Esophagus (tissue), 2 donors: ENCODE measurements around the gene POLK. TPM values are rescaled to one million over a fixed set of nuclear protein-coding genes. Genes with fewer than 3 reads are reported as not detected.
"Not testable (repeated sequence)": the region's sequence is repeated elsewhere in the genome, so short reads cannot be mapped to it uniquely, and the experiment has no call there.

ENCODE experiments used
- H3K27ac ChIP-seq, 2 donors: one replicate each; pipeline ENCODE4 v1.5.1; 2013; ENCODE audit warnings: low read depth in 2 of 2, mild to moderate bottlenecking in 2 of 2, inconsistent platforms in 1 of 2, low read length in 1 of 2, moderate library complexity in 1 of 2
- H3K27me3 ChIP-seq, 2 donors: one replicate each; pipeline ENCODE4 v1.6.1; 2013; ENCODE audit warnings: low read length in 2 of 2, control low read depth in 1 of 2, mild to moderate bottlenecking in 1 of 2; ENCODE audit not compliant: insufficient read depth in 2 of 2, control insufficient read depth in 1 of 2
- H3K36me3 ChIP-seq, 2 donors: one replicate each; pipeline ENCODE4 v1.6.1; 2013; ENCODE audit warnings: low read length in 1 of 2; ENCODE audit not compliant: control insufficient read depth in 2 of 2, insufficient read depth in 2 of 2
- H3K4me1 ChIP-seq, 2 donors: one replicate each; pipeline ENCODE4 v1.6.1; 2013; ENCODE audit warnings: low read length in 1 of 2; ENCODE audit not compliant: control insufficient read depth in 2 of 2, insufficient read depth in 2 of 2
- H3K4me3 ChIP-seq, 2 donors: one replicate each; pipeline ENCODE4 v1.5.1; 2013; ENCODE audit warnings: low read length in 2 of 2, mild to moderate bottlenecking in 2 of 2, low read depth in 1 of 2, moderate library complexity in 1 of 2
- H3K9me3 ChIP-seq, 2 donors: one replicate each; pipeline ENCODE4 v1.6.1; 2013; ENCODE audit warnings: mild to moderate bottlenecking in 2 of 2, low read depth in 1 of 2, low read length in 1 of 2, moderate library complexity in 1 of 2; ENCODE audit not compliant: control insufficient read depth in 2 of 2, insufficient read depth in 1 of 2
- WGBS, 2 donors: extraction: QIAGEN DNeasy Blood & Tissue Kit; methylation state at CpG; one replicate each; pipeline ENCODE4 v1.1.7; 2013; 5-methylcytosine and 5-hydroxymethylcytosine counted together
- polyA plus RNA-seq, 2 donors: library from polyadenylated mRNA; stranded (reverse); fragments of 200-250 nt; gene quantifications; one replicate each; pipeline ENCODE4 v1.2.3, GENCODE V29; 2013
- donor health status: healthy with polysubstance abuse.
- donor health status: Bipolar disorder and iron deficiency.

Gene POLK
- polyA plus RNA-seq, 2 donors, result 3.2 to 3.5 TPM

GRCh38 chr5:75475364-75475763 is 36.3 kb upstream of the POLK start:
- Histone ChIP-seq H3K4me3 (no peak overlapping the region), H3K27ac (no peak overlapping the region)
- WGBS, 2 donors, result 87 to 93% methylated on average over 4 of the region's 4 CpGs

GRCh38 chr5:75481024-75481423 is 30.7 kb upstream of the POLK start:
- Histone ChIP-seq H3K4me1 (no peaks in the 10 kb centered on the region), H3K36me3 (peaks cover 0 to 3% of the 10 kb centered on the region in 2 donors), H3K27ac (no peak overlapping the region), H3K27me3 (no peaks in the 10 kb centered on the region), H3K9me3 (peaks cover 0 to 3% of the 10 kb centered on the region in 2 donors), H3K4me3 (no peak overlapping the region)
- WGBS, 2 donors, result 95 to 96% methylated on average over 4 of the region's 4 CpGs

More at GRCh38 chr5:75475364-75475763, 36.3 kb upstream of the POLK start:
- H3K4me1 ChIP-seq, result no peaks in the 10 kb centered on the region
- H3K27me3 ChIP-seq, result no peaks in the 10 kb centered on the region
- H3K9me3 ChIP-seq, result no peaks in the 10 kb centered on the region
- H3K36me3 ChIP-seq, result no peaks in the 10 kb centered on the region

GRCh38 chr5:75482482-75482881 is 29.2 kb upstream of the POLK start:
- 95% methylated on average over 3 of the region's 3 CpGs for WGBS, 2 donors
- Histone ChIP-seq H3K9me3 (peaks cover 0 to 3% of the 10 kb centered on the region in 2 donors), H3K36me3 (peaks cover 0 to 3% of the 10 kb centered on the region in 2 donors), H3K27ac (no peak overlapping the region), H3K27me3 (no peaks in the 10 kb centered on the region), H3K4me3 (no peak overlapping the region), H3K4me1 (no peaks in the 10 kb centered on the region)

- H3K4me3 ChIP-seq, result no peak overlapping the region
- peaks cover 0 to 3% of the 10 kb centered on the region in 2 donors for H3K9me3 ChIP-seq
- no peak overlapping the region for H3K27ac ChIP-seq
- peaks cover 0 to 3% of the 10 kb centered on the region in 2 donors for H3K36me3 ChIP-seq
- no peaks in the 10 kb centered on the region for H3K4me1 ChIP-seq
- no peaks in the 10 kb centered on the region for H3K27me3 ChIP-seq
- 74 to 80% methylated on average over 1 of the region's 1 CpG for whole genome bisulfite sequencing, 2 donors
These were observed 27.1 kb upstream of the POLK start for GRCh38 chr5:75484605-75485004.

GRCh38 chr5:75489847-75490246 is 21.8 kb upstream of the POLK start:
- not testable (repeated sequence) for H3K9me3 ChIP-seq, H3K4me1 ChIP-seq, H3K27me3 ChIP-seq, H3K27ac ChIP-seq, H3K4me3 ChIP-seq, H3K36me3 ChIP-seq
- WGBS, 2 donors, result 97 to 98% methylated on average over 6 of the region's 6 CpGs

GRCh38 chr5:75491621-75492020 is 20.1 kb upstream of the POLK start:
- Histone ChIP-seq H3K9me3 (no peaks in the 10 kb centered on the region), H3K4me3 (no peak overlapping the region), H3K27me3 (no peaks in the 10 kb centered on the region), H3K4me1 (peaks cover 0 to 3% of the 10 kb centered on the region in 2 donors), H3K36me3 (peaks cover 0 to 3% of the 10 kb centered on the region in 2 donors), H3K27ac (no peak overlapping the region)
- 99 to 100% methylated on average over 2 of the region's 2 CpGs for WGBS, 2 donors

- WGBS, 2 donors, result 95% methylated on average over 3 of the region's 3 CpGs
- H3K9me3 ChIP-seq, result no peaks in the 10 kb centered on the region
- H3K27me3 ChIP-seq, result no peaks in the 10 kb centered on the region
- H3K27ac ChIP-seq, result no peak overlapping the region
- H3K4me1 ChIP-seq, result peaks cover 0 to 3% of the 10 kb centered on the region in 2 donors
- no peak overlapping the region for H3K4me3 ChIP-seq
- H3K36me3 ChIP-seq, result peaks cover 2 to 6% of the 10 kb centered on the region in 2 donors
These were observed 15.7 kb upstream of the POLK start for GRCh38 chr5:75496026-75496425.

GRCh38 chr5:75498208-75498777 is 13.4 kb upstream of the POLK start:
- H3K27ac ChIP-seq, result no peak overlapping the region
- H3K9me3 ChIP-seq, result no peaks in the 10 kb centered on the region
- H3K4me3 ChIP-seq, result no peak overlapping the region
- no peaks in the 10 kb centered on the region for H3K27me3 ChIP-seq
- peaks cover 2 to 3% of the 10 kb centered on the region in 2 donors for H3K36me3 ChIP-seq
- H3K4me1 ChIP-seq, result peaks cover 0 to 3% of the 10 kb centered on the region in 2 donors
- WGBS, 2 donors, result 96% methylated on average over 7 of the region's 7 CpGs

GRCh38 chr5:75498875-75499274 is 12.8 kb upstream of the POLK start:
- not testable (repeated sequence) for H3K27me3 ChIP-seq, H3K9me3 ChIP-seq, H3K36me3 ChIP-seq, H3K4me1 ChIP-seq, H3K27ac ChIP-seq, H3K4me3 ChIP-seq
- WGBS, 2 donors, result 95 to 100% methylated on average over 1 of the region's 1 CpG

- H3K36me3 ChIP-seq, H3K4me3 ChIP-seq, H3K9me3 ChIP-seq, H3K4me1 ChIP-seq, H3K27ac ChIP-seq, H3K27me3 ChIP-seq: not testable (repeated sequence)
- WGBS, 2 donors, result 92 to 94% methylated on average over 5 of the region's 5 CpGs
These were observed 6.6 kb upstream of the POLK start for GRCh38 chr5:75505112-75505511.
